ENCODE measurements around the gene UNC13B.

UNC13B gene

GRCh38 chr9:35338561-35339274 lies 176.9 kb downstream of the UNC13B start:
- no peaks in the 10 kb centered on the region for H3K36me3 ChIP-seq (ENCODE audit: control insufficient read depth in 2 of 2, insufficient read depth in 1 of 2, low read length in 2 of 2)
- no peaks in the 10 kb centered on the region for H3K4me1 ChIP-seq (ENCODE audit: control insufficient read depth, insufficient read depth, low read length)
- CTCF ChIA-PET = interaction anchor here (0.7 kb wide), 1 partner anchor 354 kb away, joined by 6 read pairs; no protein-coding TSS in a partner anchor
- no peaks in the 10 kb centered on the region for H3K9me3 ChIP-seq (ENCODE audit: control insufficient read depth, insufficient read depth, low read depth, low read length)
- no peak for TF ChIP-seq ZNF112 (tag by site-specific recombination; IDR thresholded peaks at IDR 0.05)
- no peak for TF ChIP-seq ZBTB48 (tag by site-specific recombination; IDR thresholded peaks at IDR 0.05)
- TF ChIP-seq, protein P1, sequence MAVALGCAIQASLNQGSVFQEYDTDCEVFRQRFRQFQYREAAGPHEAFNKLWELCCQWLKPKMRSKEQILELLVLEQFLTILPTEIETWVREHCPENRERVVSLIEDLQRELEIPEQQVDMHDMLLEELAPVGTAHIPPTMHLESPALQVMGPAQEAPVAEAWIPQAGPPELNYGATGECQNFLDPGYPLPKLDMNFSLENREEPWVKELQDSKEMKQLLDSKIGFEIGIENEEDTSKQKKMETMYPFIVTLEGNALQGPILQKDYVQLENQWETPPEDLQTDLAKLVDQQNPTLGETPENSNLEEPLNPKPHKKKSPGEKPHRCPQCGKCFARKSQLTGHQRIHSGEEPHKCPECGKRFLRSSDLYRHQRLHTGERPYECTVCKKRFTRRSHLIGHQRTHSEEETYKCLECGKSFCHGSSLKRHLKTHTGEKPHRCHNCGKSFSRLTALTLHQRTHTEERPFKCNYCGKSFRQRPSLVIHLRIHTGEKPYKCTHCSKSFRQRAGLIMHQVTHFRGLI (tag by site-specific recombination; IDR thresholded peaks at IDR 0.05) = no peak
- TF ChIP-seq, protein P2, sequence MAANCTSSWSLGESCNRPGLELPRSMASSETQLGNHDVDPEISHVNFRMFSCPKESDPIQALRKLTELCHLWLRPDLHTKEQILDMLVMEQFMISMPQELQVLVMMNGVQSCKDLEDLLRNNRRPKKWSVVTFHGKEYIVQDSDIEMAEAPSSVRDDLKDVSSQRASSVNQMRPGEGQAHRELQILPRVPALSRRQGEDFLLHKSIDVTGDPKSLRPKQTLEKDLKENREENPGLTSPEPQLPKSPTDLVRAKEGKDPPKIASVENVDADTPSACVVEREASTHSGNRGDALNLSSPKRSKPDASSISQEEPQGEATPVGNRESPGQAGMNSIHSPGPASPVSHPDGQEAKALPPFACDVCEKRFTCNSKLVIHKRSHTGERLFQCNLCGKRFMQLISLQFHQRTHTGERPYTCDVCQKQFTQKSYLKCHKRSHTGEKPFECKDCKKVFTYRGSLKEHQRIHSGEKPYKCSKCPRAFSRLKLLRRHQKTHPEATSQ (tag by site-specific recombination; IDR thresholded peaks at IDR 0.05) = no peak
- no peak for TF ChIP-seq ZNF48 (tag by site-specific recombination; IDR thresholded peaks at IDR 0.05)
- TF ChIP-seq ZNF658 (tag by site-specific recombination; IDR thresholded peaks at IDR 0.05) = no peak
- TF ChIP-seq, protein P3, sequence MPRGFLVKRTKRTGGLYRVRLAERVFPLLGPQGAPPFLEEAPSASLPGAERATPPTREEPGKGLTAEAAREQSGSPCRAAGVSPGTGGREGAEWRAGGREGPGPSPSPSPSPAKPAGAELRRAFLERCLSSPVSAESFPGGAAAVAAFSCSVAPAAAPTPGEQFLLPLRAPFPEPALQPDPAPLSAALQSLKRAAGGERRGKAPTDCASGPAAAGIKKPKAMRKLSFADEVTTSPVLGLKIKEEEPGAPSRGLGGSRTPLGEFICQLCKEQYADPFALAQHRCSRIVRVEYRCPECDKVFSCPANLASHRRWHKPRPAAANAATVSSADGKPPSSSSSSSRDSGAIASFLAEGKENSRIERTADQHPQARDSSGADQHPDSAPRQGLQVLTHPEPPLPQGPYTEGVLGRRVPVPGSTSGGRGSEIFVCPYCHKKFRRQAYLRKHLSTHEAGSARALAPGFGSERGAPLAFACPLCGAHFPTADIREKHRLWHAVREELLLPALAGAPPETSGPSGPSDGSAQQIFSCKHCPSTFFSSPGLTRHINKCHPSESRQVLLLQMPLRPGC (tag by site-specific recombination; IDR thresholded peaks at IDR 0.05) = no peak
- TF ChIP-seq, protein P4, sequence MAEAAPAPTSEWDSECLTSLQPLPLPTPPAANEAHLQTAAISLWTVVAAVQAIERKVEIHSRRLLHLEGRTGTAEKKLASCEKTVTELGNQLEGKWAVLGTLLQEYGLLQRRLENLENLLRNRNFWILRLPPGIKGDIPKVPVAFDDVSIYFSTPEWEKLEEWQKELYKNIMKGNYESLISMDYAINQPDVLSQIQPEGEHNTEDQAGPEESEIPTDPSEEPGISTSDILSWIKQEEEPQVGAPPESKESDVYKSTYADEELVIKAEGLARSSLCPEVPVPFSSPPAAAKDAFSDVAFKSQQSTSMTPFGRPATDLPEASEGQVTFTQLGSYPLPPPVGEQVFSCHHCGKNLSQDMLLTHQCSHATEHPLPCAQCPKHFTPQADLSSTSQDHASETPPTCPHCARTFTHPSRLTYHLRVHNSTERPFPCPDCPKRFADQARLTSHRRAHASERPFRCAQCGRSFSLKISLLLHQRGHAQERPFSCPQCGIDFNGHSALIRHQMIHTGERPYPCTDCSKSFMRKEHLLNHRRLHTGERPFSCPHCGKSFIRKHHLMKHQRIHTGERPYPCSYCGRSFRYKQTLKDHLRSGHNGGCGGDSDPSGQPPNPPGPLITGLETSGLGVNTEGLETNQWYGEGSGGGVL (tag by site-specific recombination; IDR thresholded peaks at IDR 0.05) = no peak
- TF ChIP-seq ZNF146 (tag by site-specific recombination; IDR thresholded peaks at IDR 0.05) = no peak
- H3K27ac ChIP-seq (ENCODE audit: extremely low read depth, low read depth, low read length) = no peak overlapping the region
- no peak overlapping the region for H3K4me3 ChIP-seq (ENCODE audit: low read depth, low read length)
- POLR2A ChIA-PET = no interaction called here

- Histone ChIP-seq H3K36me3 (ENCODE audit: control insufficient read depth in 2 of 2, insufficient read depth in 1 of 2, low read length in 2 of 2) (no peaks in the 10 kb centered on the region), H3K9me3 (ENCODE audit: control insufficient read depth, insufficient read depth, low read depth, low read length) (no peaks in the 10 kb centered on the region), H3K4me1 (ENCODE audit: control insufficient read depth, insufficient read depth, low read length) (no peaks in the 10 kb centered on the region), H3K27ac (ENCODE audit: extremely low read depth, low read depth, low read length) (no peak overlapping the region), H3K4me3 (ENCODE audit: low read depth, low read length) (no peak overlapping the region)
- ChIA-PET POLR2A (no interaction called here), CTCF (interaction anchor here (0.7 kb wide), 1 partner anchor 132 kb away, joined by 3 read pairs; no protein-coding TSS in a partner anchor)
- no peak for TF ChIP-seq ZNF202 (tag by site-specific recombination; IDR thresholded peaks at IDR 0.05; ENCODE audit: borderline replicate concordance)
- TF ChIP-seq, protein P5, sequence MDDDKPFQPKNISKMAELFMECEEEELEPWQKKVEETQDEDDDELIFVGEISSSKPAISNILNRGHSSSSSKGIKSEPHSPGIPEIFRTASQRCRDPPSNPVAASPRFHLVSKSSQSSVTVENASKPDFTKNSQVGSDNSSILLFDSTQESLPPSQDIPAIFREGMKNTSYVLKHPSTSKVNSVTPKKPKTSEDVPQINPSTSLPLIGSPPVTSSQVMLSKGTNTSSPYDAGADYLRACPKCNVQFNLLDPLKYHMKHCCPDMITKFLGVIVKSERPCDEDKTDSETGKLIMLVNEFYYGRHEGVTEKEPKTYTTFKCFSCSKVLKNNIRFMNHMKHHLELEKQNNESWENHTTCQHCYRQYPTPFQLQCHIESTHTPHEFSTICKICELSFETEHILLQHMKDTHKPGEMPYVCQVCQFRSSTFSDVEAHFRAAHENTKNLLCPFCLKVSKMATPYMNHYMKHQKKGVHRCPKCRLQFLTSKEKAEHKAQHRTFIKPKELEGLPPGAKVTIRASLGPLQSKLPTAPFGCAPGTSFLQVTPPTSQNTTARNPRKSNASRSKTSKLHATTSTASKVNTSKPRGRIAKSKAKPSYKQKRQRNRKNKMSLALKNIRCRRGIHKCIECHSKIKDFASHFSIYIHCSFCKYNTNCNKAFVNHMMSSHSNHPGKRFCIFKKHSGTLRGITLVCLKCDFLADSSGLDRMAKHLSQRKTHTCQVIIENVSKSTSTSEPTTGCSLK (tag by site-specific recombination; IDR thresholded peaks at IDR 0.05) = no peak
- no peak for TF ChIP-seq KLF8 (tag by site-specific recombination; IDR thresholded peaks at IDR 0.05)
- TF ChIP-seq ZNF174 (tag by site-specific recombination; IDR thresholded peaks at IDR 0.05) = no peak
- no peak for TF ChIP-seq ZNF677 (tag by site-specific recombination; IDR thresholded peaks at IDR 0.05)
- TF ChIP-seq YY2 (tag by site-specific recombination; IDR thresholded peaks at IDR 0.05) = no peak
- TF ChIP-seq SP3 (tag by site-specific recombination; IDR thresholded peaks at IDR 0.05) = no peak
- TF ChIP-seq ZNF341 (tag by site-specific recombination; IDR thresholded peaks at IDR 0.05; ENCODE audit: low read depth) = no peak
- no peak for TF ChIP-seq ZBTB44 (tag by site-specific recombination; IDR thresholded peaks at IDR 0.05)
- TF ChIP-seq ZNF121 (tag by site-specific recombination; IDR thresholded peaks at IDR 0.05) = no peak
- TF ChIP-seq ZNF394 (tag by site-specific recombination; IDR thresholded peaks at IDR 0.05; ENCODE audit: borderline replicate concordance) = no peak
- TF ChIP-seq ZNF155 (tag by site-specific recombination; IDR thresholded peaks at IDR 0.05) = no peak
- no peak for TF ChIP-seq KLF10 (tag by site-specific recombination; IDR thresholded peaks at IDR 0.05)
- no peak for TF ChIP-seq SP2 (tag by site-specific recombination; IDR thresholded peaks at IDR 0.05)
- TF ChIP-seq ZNF266 (tag by site-specific recombination; IDR thresholded peaks at IDR 0.05; ENCODE audit: low read depth) = no peak
- no peak for TF ChIP-seq HOXC10 (CRISPR knock-in tag; IDR thresholded peaks at IDR 0.05)
Measured at GRCh38 chr9:35340046-35340445, 178.2 kb downstream of the UNC13B start.
